PC-9 (cell line): Measurements from ENCODE around the gene MYO1B. TPM values are rescaled to one million over a fixed set of nuclear protein-coding genes. Genes with fewer than 3 reads are reported as not detected.

ENCODE experiments used
- BruUV-seq: library from RNA; stranded (reverse); fragments of 400-500 nt; replicated peaks from 2 replicates; lab custom pipeline; 2021; lab: Mats Ljungman, UMichigan
- CTCF ChIA-PET: fragments of 300-600 bp; sonication (Branson Sonifier 250); formaldehyde crosslinking; loops from one replicate; lab custom pipeline; 2022; ENCODE audit warnings: antibody characterized with exemption; lab: Charles Lee
- POLR2A ChIA-PET: fragments of 300-600 bp; sonication (Branson Sonifier 250); formaldehyde crosslinking; loops from one replicate; lab custom pipeline; 2022; ENCODE audit warnings: antibody characterized with exemption; ENCODE audit not compliant: unreplicated experiment; lab: Charles Lee
- DNase-seq, 2 experiments: peaks; one replicate each; pipeline versions ENCODE4 v3.0.0 to v3.0.0-alpha.2; 2015 to 2022; ENCODE audit warnings: mixed read lengths in 1 of 2
- H2AFZ ChIP-seq: fragments of 200-600 bp; sonication (generic); 2 replicates; pipeline ENCODE4 v1.8.1; 2017; ENCODE audit warnings: antibody characterized with exemption
- H3F3A ChIP-seq: fragments of 200-600 bp; sonication (generic); 2 replicates; pipeline ENCODE4 v1.8.1; 2017; ENCODE audit warnings: antibody characterized with exemption, mild to moderate bottlenecking, low read depth; ENCODE audit not compliant: insufficient read depth
- H3K27ac ChIP-seq: fragments of 200-600 bp; sonication (generic); 2 replicates; pipeline ENCODE4 v1.6.1; 2016; ENCODE audit warnings: mixed run types
- H3K27me3 ChIP-seq: fragments of 200-600 bp; sonication (generic); 2 replicates; pipeline ENCODE4 v1.6.1; 2016; ENCODE audit warnings: low read depth, mixed run types; ENCODE audit not compliant: insufficient read depth
- H3K36me3 ChIP-seq: fragments of 200-600 bp; sonication (generic); 2 replicates; pipeline ENCODE4 v1.6.1; 2016; ENCODE audit warnings: low read depth, mixed run types
- H3K4me1 ChIP-seq: fragments of 200-600 bp; sonication (generic); replicated peaks from 2 replicates; pipeline ENCODE4 v1.6.1; 2016; ENCODE audit warnings: mixed run types; ENCODE audit not compliant: insufficient read depth
- H3K4me2 ChIP-seq: fragments of 200-600 bp; sonication (generic); 2 replicates; pipeline ENCODE4 v1.6.1; 2017; ENCODE audit warnings: mixed run types
- H3K4me3 ChIP-seq: fragments of 200-600 bp; sonication (generic); 2 replicates; pipeline ENCODE4 v1.6.1; 2016; ENCODE audit warnings: mixed run types
- H3K79me2 ChIP-seq: fragments of 200-600 bp; sonication (generic); 2 replicates; pipeline ENCODE4 v1.6.1; 2017; ENCODE audit warnings: low read depth, mixed run types
- H3K9me2 ChIP-seq: fragments of 200-600 bp; sonication (generic); 2 replicates; pipeline ENCODE4 v1.8.1; 2017; ENCODE audit warnings: mild to moderate bottlenecking; ENCODE audit not compliant: insufficient read depth
- H3K9me3 ChIP-seq: fragments of 200-600 bp; sonication (generic); 2 replicates; pipeline ENCODE4 v1.8.1; 2016; ENCODE audit warnings: low read depth; ENCODE audit not compliant: insufficient read depth
- H4K20me1 ChIP-seq: fragments of 200-600 bp; sonication (generic); 2 replicates; pipeline ENCODE4 v1.8.1; 2017; ENCODE audit not compliant: insufficient read depth
- CTCF ChIP-seq: fragments of 200-600 bp; sonication (generic); conservative IDR thresholded peaks from 2 replicates; pipeline ENCODE4 v1.6.1; 2017; ENCODE audit warnings: mixed run types, antibody characterized with exemption, mild to moderate bottlenecking, moderate library complexity
- EZH2 ChIP-seq: fragments of 200-600 bp; sonication (generic); IDR thresholded peaks from 2 replicates; pipeline ENCODE4 v1.8.0; 2017; ENCODE audit warnings: antibody characterized with exemption, low read depth
- intact Hi-C: fragments of 100-400 bp; cut with micrococcal nuclease; formaldehyde crosslinking; loops from one replicate; pipeline ENCODE4 v1.10.0; 2022; ENCODE audit not compliant: unreplicated experiment
- total RNA-seq: library from RNA; stranded (reverse); gene quantifications from 2 replicates; pipeline ENCODE4 v1.2.3, GENCODE V29; 2021

The MYO1B gene
- total RNA-seq, 1 experiment from 2014 or later: 55.0 TPM

DNA sequence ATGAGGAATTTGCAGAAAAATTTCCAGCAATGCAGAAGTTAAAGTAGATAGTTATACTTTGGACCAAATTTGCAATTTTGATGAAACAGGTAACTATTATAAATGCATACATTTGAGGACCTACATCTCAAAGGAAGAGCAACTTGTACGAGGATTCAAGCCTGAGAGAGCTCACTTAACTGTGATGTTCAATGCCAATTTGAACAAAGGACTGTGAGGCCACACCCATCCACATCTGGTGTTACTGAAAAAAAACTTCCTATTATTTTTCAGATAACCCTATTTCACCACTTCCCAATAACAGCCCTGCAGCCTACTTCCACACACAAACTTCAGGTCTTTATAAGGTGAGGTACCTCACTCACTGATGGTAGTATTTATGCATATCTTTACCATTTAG is 229.3 kb downstream of the MYO1B start:
- CTCF ChIA-PET: no interaction called here
- POLR2A ChIA-PET: no interaction called here
- no TSS peak for BruUV-seq

More for the DNA sequence above, 229.3 kb downstream of the MYO1B start:
- Histone ChIP-seq H3K4me3 (no peak overlapping the region), H3K36me3 (no peaks in the 10 kb centered on the region), H3K4me1 (no peaks in the 10 kb centered on the region), H3K4me2 (no peak overlapping the region), H3K27me3 (no peaks in the 10 kb centered on the region), H3K9me2 (no peaks in the 10 kb centered on the region), H4K20me1 (no peaks in the 10 kb centered on the region), H3K9me3 (no peaks in the 10 kb centered on the region), H2AFZ (no peak overlapping the region), H3F3A (no peaks in the 10 kb centered on the region), H3K79me2 (no peaks in the 10 kb centered on the region), H3K27ac (no peak overlapping the region)
- intact Hi-C loops: no loop called here
- TF ChIP-seq EZH2 (no peak), CTCF (no peak)
- DNase-seq: no peak

Other genes starting within 250 kb of the MYO1B start
- gene STAT1, start 231.2 kb upstream of the MYO1B start, total RNA-seq: 28.0 and 32.5 TPM in 2 replicates
- gene STAT4, start 94.4 kb upstream of the MYO1B start, total RNA-seq: 0.23 and 0.70 TPM in 2 replicates